ENCODE results near the gene AKAP11.

GRCh38 chr13:42274386-42275097, 2.6 kb downstream of the AKAP11 start:
- TF ChIP-seq POLR2A (IDR thresholded peaks at IDR 0.05) (no peak), CTCF (IDR thresholded peaks at IDR 0.05) (no peak), POLR2AphosphoS5 (IDR thresholded peaks at IDR 0.05) (no peak)
